GM23338 (cell line): ENCODE results near the gene KIAA0753. TPM values are rescaled to one million over a fixed set of nuclear protein-coding genes. Genes with fewer than 3 reads are reported as not detected.

Experiments used
- CREB1 ChIP-seq: fragments of 250-450 bp; sonication (Bioruptor Pico); IDR thresholded peaks from 2 replicates; pipeline ENCODE4 v1.5.0; 2020; ENCODE audit warnings: low read depth, mild to moderate bottlenecking, moderate library complexity
- POLR2AphosphoS5 ChIP-seq: IDR thresholded peaks from 2 replicates; pipeline ENCODE4 v1.6.1; 2016; ENCODE audit warnings: antibody characterized with exemption, low read depth
- STAT1 ChIP-seq: IDR thresholded peaks from one replicate; pipeline ENCODE4 v1.6.1; 2016; ENCODE audit warnings: antibody characterized with exemption; ENCODE audit not compliant: unreplicated experiment
- ZNF331 ChIP-seq: fragments of 250-450 bp; sonication (Bioruptor Pico); IDR thresholded peaks from 2 replicates; pipeline ENCODE4 v1.5.0; 2020; ENCODE audit warnings: low read depth, mild to moderate bottlenecking, moderate library complexity
- polyA plus RNA-seq: library from polyadenylated mRNA; unstranded; fragments of >200 nt; fragmentation: Nextera tagmentation; extraction: Ambion mirVana; gene quantifications from 2 replicates; pipeline ENCODE4 v1.2.1, GENCODE V29; 2016
- total RNA-seq: library from RNA; depleted of rRNA; stranded (reverse); fragments of >200 nt; shearing (Covaris generic); gene quantifications from 2 replicates; pipeline ENCODE4 v1.2.3, GENCODE V29; 2014
- TF ChIP-seq, protein P1 (sequence below): fragments of 250-450 bp; sonication (Bioruptor Pico); IDR thresholded peaks from 2 replicates; pipeline ENCODE4 v1.5.0; 2020; ENCODE audit warnings: mild to moderate bottlenecking, moderate library complexity
- TF ChIP-seq, protein P2 (sequence below), 2 experiments: fragments of 200-600 bp in 1 of 2; sonication (generic) in 1 of 2; conservative IDR thresholded peaks; 2 replicates each; pipeline versions ENCODE4 v1.5.1 to v1.6.1; 2016 to 2017; ENCODE audit warnings: antibody characterized with exemption in 2 of 2, low read depth in 2 of 2, mild to moderate bottlenecking in 2 of 2, moderate library complexity in 1 of 2
- TF ChIP-seq, protein P3 (sequence below): IDR thresholded peaks from one replicate; pipeline ENCODE4 v1.6.1; 2018; ENCODE audit warnings: antibody characterized with exemption; ENCODE audit not compliant: unreplicated experiment

KIAA0753 gene
- total and polyA plus RNA-seq, 2 experiments from 2014 or later = 6.0 to 27.8 TPM

DNA sequence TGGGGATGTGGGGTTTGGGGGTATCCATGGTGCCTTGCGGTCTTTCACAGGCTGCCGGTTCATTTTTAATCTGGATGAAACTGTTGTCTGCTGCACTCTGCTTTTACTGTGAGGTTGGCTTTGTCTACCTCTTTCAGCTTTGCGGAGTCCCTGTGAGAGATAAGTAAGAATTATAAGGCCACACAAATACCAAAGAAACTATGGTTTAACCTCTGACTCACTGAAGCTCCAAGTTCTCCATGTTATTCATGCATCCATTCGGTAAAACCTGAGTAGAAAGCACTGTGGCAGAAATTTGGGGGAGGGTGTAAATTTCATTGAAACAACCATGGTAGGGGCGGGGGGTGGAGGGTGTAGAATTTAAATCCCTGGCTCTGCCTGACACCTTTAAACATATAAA is 30.5 kb downstream of the KIAA0753 start (continued):
- TF ChIP-seq, protein P1, sequence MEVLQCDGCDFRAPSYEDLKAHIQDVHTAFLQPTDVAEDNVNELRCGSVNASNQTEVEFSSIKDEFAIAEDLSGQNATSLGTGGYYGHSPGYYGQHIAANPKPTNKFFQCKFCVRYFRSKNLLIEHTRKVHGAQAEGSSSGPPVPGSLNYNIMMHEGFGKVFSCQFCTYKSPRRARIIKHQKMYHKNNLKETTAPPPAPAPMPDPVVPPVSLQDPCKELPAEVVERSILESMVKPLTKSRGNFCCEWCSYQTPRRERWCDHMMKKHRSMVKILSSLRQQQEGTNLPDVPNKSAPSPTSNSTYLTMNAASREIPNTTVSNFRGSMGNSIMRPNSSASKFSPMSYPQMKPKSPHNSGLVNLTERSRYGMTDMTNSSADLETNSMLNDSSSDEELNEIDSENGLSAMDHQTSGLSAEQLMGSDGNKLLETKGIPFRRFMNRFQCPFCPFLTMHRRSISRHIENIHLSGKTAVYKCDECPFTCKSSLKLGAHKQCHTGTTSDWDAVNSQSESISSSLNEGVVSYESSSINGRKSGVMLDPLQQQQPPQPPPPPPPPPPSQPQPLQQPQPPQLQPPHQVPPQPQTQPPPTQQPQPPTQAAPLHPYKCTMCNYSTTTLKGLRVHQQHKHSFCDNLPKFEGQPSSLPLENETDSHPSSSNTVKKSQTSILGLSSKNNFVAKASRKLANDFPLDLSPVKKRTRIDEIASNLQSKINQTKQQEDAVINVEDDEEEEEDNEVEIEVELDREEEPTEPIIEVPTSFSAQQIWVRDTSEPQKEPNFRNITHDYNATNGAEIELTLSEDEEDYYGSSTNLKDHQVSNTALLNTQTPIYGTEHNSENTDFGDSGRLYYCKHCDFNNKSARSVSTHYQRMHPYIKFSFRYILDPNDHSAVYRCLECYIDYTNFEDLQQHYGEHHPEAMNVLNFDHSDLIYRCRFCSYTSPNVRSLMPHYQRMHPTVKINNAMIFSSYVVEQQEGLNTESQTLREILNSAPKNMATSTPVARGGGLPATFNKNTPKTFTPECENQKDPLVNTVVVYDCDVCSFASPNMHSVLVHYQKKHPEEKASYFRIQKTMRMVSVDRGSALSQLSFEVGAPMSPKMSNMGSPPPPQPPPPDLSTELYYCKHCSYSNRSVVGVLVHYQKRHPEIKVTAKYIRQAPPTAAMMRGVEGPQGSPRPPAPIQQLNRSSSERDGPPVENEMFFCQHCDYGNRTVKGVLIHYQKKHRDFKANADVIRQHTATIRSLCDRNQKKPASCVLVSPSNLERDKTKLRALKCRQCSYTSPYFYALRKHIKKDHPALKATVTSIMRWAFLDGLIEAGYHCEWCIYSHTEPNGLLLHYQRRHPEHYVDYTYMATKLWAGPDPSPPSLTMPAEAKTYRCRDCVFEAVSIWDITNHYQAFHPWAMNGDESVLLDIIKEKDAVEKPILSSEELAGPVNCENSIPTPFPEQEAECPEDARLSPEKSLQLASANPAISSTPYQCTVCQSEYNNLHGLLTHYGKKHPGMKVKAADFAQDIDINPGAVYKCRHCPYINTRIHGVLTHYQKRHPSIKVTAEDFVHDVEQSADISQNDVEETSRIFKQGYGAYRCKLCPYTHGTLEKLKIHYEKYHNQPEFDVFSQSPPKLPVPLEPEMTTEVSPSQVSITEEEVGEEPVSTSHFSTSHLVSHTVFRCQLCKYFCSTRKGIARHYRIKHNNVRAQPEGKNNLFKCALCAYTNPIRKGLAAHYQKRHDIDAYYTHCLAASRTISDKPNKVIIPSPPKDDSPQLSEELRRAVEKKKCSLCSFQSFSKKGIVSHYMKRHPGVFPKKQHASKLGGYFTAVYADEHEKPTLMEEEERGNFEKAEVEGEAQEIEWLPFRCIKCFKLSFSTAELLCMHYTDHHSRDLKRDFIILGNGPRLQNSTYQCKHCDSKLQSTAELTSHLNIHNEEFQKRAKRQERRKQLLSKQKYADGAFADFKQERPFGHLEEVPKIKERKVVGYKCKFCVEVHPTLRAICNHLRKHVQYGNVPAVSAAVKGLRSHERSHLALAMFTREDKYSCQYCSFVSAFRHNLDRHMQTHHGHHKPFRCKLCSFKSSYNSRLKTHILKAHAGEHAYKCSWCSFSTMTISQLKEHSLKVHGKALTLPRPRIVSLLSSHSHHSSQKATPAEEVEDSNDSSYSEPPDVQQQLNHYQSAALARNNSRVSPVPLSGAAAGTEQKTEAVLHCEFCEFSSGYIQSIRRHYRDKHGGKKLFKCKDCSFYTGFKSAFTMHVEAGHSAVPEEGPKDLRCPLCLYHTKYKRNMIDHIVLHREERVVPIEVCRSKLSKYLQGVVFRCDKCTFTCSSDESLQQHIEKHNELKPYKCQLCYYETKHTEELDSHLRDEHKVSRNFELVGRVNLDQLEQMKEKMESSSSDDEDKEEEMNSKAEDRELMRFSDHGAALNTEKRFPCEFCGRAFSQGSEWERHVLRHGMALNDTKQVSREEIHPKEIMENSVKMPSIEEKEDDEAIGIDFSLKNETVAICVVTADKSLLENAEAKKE = no peak
- TF ChIP-seq, protein P2, sequence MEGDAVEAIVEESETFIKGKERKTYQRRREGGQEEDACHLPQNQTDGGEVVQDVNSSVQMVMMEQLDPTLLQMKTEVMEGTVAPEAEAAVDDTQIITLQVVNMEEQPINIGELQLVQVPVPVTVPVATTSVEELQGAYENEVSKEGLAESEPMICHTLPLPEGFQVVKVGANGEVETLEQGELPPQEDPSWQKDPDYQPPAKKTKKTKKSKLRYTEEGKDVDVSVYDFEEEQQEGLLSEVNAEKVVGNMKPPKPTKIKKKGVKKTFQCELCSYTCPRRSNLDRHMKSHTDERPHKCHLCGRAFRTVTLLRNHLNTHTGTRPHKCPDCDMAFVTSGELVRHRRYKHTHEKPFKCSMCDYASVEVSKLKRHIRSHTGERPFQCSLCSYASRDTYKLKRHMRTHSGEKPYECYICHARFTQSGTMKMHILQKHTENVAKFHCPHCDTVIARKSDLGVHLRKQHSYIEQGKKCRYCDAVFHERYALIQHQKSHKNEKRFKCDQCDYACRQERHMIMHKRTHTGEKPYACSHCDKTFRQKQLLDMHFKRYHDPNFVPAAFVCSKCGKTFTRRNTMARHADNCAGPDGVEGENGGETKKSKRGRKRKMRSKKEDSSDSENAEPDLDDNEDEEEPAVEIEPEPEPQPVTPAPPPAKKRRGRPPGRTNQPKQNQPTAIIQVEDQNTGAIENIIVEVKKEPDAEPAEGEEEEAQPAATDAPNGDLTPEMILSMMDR (conservative IDR thresholded peaks at IDR 0.05; ENCODE audit: low read depth in 2 of 2) = no peak
- TF ChIP-seq, protein P3, sequence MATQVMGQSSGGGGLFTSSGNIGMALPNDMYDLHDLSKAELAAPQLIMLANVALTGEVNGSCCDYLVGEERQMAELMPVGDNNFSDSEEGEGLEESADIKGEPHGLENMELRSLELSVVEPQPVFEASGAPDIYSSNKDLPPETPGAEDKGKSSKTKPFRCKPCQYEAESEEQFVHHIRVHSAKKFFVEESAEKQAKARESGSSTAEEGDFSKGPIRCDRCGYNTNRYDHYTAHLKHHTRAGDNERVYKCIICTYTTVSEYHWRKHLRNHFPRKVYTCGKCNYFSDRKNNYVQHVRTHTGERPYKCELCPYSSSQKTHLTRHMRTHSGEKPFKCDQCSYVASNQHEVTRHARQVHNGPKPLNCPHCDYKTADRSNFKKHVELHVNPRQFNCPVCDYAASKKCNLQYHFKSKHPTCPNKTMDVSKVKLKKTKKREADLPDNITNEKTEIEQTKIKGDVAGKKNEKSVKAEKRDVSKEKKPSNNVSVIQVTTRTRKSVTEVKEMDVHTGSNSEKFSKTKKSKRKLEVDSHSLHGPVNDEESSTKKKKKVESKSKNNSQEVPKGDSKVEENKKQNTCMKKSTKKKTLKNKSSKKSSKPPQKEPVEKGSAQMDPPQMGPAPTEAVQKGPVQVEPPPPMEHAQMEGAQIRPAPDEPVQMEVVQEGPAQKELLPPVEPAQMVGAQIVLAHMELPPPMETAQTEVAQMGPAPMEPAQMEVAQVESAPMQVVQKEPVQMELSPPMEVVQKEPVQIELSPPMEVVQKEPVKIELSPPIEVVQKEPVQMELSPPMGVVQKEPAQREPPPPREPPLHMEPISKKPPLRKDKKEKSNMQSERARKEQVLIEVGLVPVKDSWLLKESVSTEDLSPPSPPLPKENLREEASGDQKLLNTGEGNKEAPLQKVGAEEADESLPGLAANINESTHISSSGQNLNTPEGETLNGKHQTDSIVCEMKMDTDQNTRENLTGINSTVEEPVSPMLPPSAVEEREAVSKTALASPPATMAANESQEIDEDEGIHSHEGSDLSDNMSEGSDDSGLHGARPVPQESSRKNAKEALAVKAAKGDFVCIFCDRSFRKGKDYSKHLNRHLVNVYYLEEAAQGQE = no peak
- TF ChIP-seq STAT1 = no peak
- TF ChIP-seq ZNF331 (CRISPR knock-in tag) = no peak
- no peak for TF ChIP-seq POLR2AphosphoS5
- TF ChIP-seq CREB1 (CRISPR knock-in tag) = no peak
